Measurements from ENCODE around the gene ZNF22. TPM values are rescaled to one million over a fixed set of nuclear protein-coding genes. Genes with fewer than 3 reads are reported as not detected.

The ZNF22 gene
- total RNA-seq, 1 donor from 2014 or later = 14.9 TPM

GRCh38 chr10:45052700-45053099 lies 52.0 kb downstream of the ZNF22 start:
- intact Hi-C loops (cut with DNase I) = no loop called here
- DNase-seq (ENCODE audit: low spot score) = no peak

GRCh38 chr10:45053569-45054100 lies 52.9 kb downstream of the ZNF22 start:
- no peak for DNase-seq (ENCODE audit: low spot score)
- intact Hi-C loops (cut with DNase I) = no loop called here

Other genes with a start within 250 kb of the ZNF22 start
- gene TMEM72, start 89.6 kb upstream of the ZNF22 start, total RNA-seq = not detected
- 47.5 TPM for gene RASSF4, start 41.1 kb upstream of the ZNF22 start, total RNA-seq
- gene DEPP1, start 22.1 kb upstream of the ZNF22 start, total RNA-seq = 45.5 TPM